ENCODE results near the gene CRYBA1.
"Not testable (repeated sequence)": the region's sequence is repeated elsewhere in the genome, so short reads cannot be mapped to it uniquely, and the experiment has no call there.

Gene CRYBA1

GRCh38 chr17:29257756-29258155 is 11.1 kb downstream of the CRYBA1 start:
- no peak overlapping the region for H4K91ac ChIP-seq (ENCODE audit: low read depth, low read length)
- H3K9me3 ChIP-seq (ENCODE audit: insufficient read depth, low read depth, low read length), result no peaks in the 10 kb centered on the region
- H3K4ac ChIP-seq (ENCODE audit: low read depth, low read length), result no peak overlapping the region
- no peaks in the 10 kb centered on the region for H3K79me2 ChIP-seq (ENCODE audit: control insufficient read depth, insufficient read depth, low read length, poor library complexity)
- no peak overlapping the region for H3K4me3 ChIP-seq (ENCODE audit: low read depth, low read length)
- no peak overlapping the region for H2AK5ac ChIP-seq (ENCODE audit: low read length)
- no CpG with 5 or more reads among the region's 3 CpGs for WGBS (ENCODE audit: extremely low coverage, insufficient coverage, insufficient read length)
- no peak overlapping the region for H3K23ac ChIP-seq (ENCODE audit: low read length)
- H2BK12ac ChIP-seq (ENCODE audit: low read length), result no peak overlapping the region
- H3K4me1 ChIP-seq (ENCODE audit: control insufficient read depth in 1 of 2, insufficient read depth in 2 of 2, low read length in 2 of 2), result no peaks in the 10 kb centered on the region
- no peak overlapping the region for H2AFZ ChIP-seq (ENCODE audit: insufficient read depth, low read length, poor library complexity)
- H3K27ac ChIP-seq (ENCODE audit: low read depth, low read length), result no peak overlapping the region
- no peak overlapping the region for H4K8ac ChIP-seq (ENCODE audit: low read depth, low read length)
- no peak overlapping the region for H3K14ac ChIP-seq (ENCODE audit: low read length)
- no peak overlapping the region for H3K9ac ChIP-seq (ENCODE audit: low read length)
- H3K79me1 ChIP-seq (ENCODE audit: low read length), result no peaks in the 10 kb centered on the region
- H4K12ac ChIP-seq (ENCODE audit: low read depth, low read length), result no peak overlapping the region
- DNase-seq, result no peak
- no peak overlapping the region for H2BK5ac ChIP-seq (ENCODE audit: low read depth, low read length, poor library complexity)
- peaks cover 3 to 11% of the 10 kb centered on the region in 2 experiments for H3K36me3 ChIP-seq (ENCODE audit: control insufficient read depth in 1 of 2, insufficient read depth in 2 of 2, low read length in 2 of 2)
- H3K4me2 ChIP-seq (ENCODE audit: low read length), result no peak overlapping the region
- no peaks in the 10 kb centered on the region for H3K27me3 ChIP-seq (ENCODE audit: insufficient read depth, low read length)
- H3K18ac ChIP-seq (ENCODE audit: low read length), result no peak overlapping the region
- no peak overlapping the region for H2BK120ac ChIP-seq (ENCODE audit: insufficient read depth, low read length, poor library complexity)

DNA sequence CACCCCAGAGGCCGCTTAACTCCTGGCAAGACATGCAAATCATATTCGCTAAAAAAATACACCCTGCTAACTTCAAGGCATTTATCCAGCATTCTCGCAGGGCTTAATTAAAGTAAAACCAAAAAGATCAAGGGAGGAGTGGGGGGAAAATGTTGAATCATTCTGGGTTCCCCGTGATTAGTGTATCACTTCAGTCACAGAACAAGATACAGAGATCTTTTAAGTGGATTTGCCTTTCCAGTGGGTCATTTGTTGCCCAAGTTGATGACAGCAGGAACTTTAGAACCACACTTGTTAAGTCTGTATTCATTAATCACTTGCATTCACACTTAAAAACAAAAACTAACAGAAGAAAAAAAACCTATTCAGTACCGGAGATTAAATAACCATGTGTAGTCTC is 17.3 kb downstream of the CRYBA1 start:
- Histone ChIP-seq H2AFZ (ENCODE audit: insufficient read depth, low read length, poor library complexity) (no peak overlapping the region), H3K14ac (ENCODE audit: low read length) (no peak overlapping the region), H3K79me1 (ENCODE audit: low read length) (no peaks in the 10 kb centered on the region), H3K4me2 (ENCODE audit: low read length) (no peak overlapping the region), H4K91ac (ENCODE audit: low read depth, low read length) (no peak overlapping the region), H3K23ac (ENCODE audit: low read length) (no peak overlapping the region), H2BK12ac (ENCODE audit: low read length) (no peak overlapping the region), H3K27me3 (ENCODE audit: insufficient read depth, low read length) (no peaks in the 10 kb centered on the region), H2BK120ac (ENCODE audit: insufficient read depth, low read length, poor library complexity) (no peak overlapping the region), H4K8ac (ENCODE audit: low read depth, low read length) (no peak overlapping the region), H3K18ac (ENCODE audit: low read length) (no peak overlapping the region), H4K12ac (ENCODE audit: low read depth, low read length) (no peak overlapping the region), H3K9ac (ENCODE audit: low read length) (no peak overlapping the region), H3K9me3 (ENCODE audit: insufficient read depth, low read depth, low read length) (no peaks in the 10 kb centered on the region), H3K36me3 (ENCODE audit: control insufficient read depth in 1 of 2, insufficient read depth in 2 of 2, low read length in 2 of 2) (peaks cover 17 to 22% of the 10 kb centered on the region in 2 experiments), H3K4ac (ENCODE audit: low read depth, low read length) (no peak overlapping the region), H3K27ac (ENCODE audit: low read depth, low read length) (no peak overlapping the region), H3K4me3 (ENCODE audit: low read depth, low read length) (no peak overlapping the region), H2BK5ac (ENCODE audit: low read depth, low read length, poor library complexity) (no peak overlapping the region), H3K79me2 (ENCODE audit: control insufficient read depth, insufficient read depth, low read length, poor library complexity) (no peaks in the 10 kb centered on the region), H3K4me1 (ENCODE audit: control insufficient read depth in 1 of 2, insufficient read depth in 2 of 2, low read length in 2 of 2) (no peaks in the 10 kb centered on the region), H2AK5ac (ENCODE audit: low read length) (no peak overlapping the region)
- DNase-seq, result no peak
- no CpG with 5 or more reads among the region's 5 CpGs for WGBS (ENCODE audit: extremely low coverage, insufficient coverage, insufficient read length)

GRCh38 chr17:29271980-29272379 is 25.3 kb downstream of the CRYBA1 start:
- not testable (repeated sequence) for H3K9ac ChIP-seq (ENCODE audit: low read length); H3K79me1 ChIP-seq (ENCODE audit: low read length); H3K27ac ChIP-seq (ENCODE audit: low read depth, low read length); H3K4me3 ChIP-seq (ENCODE audit: low read depth, low read length); H4K12ac ChIP-seq (ENCODE audit: low read depth, low read length); H3K4me1 ChIP-seq (ENCODE audit: control insufficient read depth in 1 of 2, insufficient read depth in 2 of 2, low read length in 2 of 2); H3K27me3 ChIP-seq (ENCODE audit: insufficient read depth, low read length); H2BK120ac ChIP-seq (ENCODE audit: insufficient read depth, low read length, poor library complexity); H3K14ac ChIP-seq (ENCODE audit: low read length); H4K91ac ChIP-seq (ENCODE audit: low read depth, low read length); DNase-seq; H3K79me2 ChIP-seq (ENCODE audit: control insufficient read depth, insufficient read depth, low read length, poor library complexity); H2BK12ac ChIP-seq (ENCODE audit: low read length); H3K9me3 ChIP-seq (ENCODE audit: insufficient read depth, low read depth, low read length); H3K23ac ChIP-seq (ENCODE audit: low read length); H3K4me2 ChIP-seq (ENCODE audit: low read length); H2AFZ ChIP-seq (ENCODE audit: insufficient read depth, low read length, poor library complexity); H2BK5ac ChIP-seq (ENCODE audit: low read depth, low read length, poor library complexity); H3K4ac ChIP-seq (ENCODE audit: low read depth, low read length); H2AK5ac ChIP-seq (ENCODE audit: low read length); H3K18ac ChIP-seq (ENCODE audit: low read length); H4K8ac ChIP-seq (ENCODE audit: low read depth, low read length)
- WGBS (ENCODE audit: extremely low coverage, insufficient coverage, insufficient read length), result no CpG with 5 or more reads among the region's 9 CpGs
- peaks cover 30 to 31% of the 10 kb centered on the region in 2 experiments for H3K36me3 ChIP-seq (ENCODE audit: control insufficient read depth in 1 of 2, insufficient read depth in 2 of 2, low read length in 2 of 2)

DNA sequence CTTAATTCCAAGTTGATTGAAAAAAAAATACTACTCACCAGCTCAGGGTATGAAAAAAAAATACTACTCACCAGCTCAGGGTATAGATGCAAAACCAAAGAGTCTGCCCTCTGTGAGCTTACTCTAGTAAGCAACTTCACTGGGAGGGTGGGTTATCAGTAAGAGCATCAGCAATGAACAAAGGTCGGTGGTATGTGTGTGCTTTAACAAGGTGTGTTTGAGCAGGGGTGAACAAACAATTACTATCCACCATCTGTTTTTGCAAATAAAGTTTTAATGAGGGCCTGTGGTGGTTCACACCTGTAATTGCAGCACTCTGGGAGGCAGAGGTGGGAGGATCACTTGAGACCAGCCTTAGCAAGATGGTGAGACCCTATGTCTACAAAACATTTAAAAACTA is 27.3 kb downstream of the CRYBA1 start:
- H3K23ac ChIP-seq (ENCODE audit: low read length), result no peak overlapping the region
- no peak overlapping the region for H3K4me3 ChIP-seq (ENCODE audit: low read depth, low read length)
- H3K79me2 ChIP-seq (ENCODE audit: control insufficient read depth, insufficient read depth, low read length, poor library complexity), result peaks cover 13% of the 10 kb centered on the region
- no peak overlapping the region for H2BK5ac ChIP-seq (ENCODE audit: low read depth, low read length, poor library complexity)
- H4K91ac ChIP-seq (ENCODE audit: low read depth, low read length), result no peak overlapping the region
- no peak overlapping the region for H2AFZ ChIP-seq (ENCODE audit: insufficient read depth, low read length, poor library complexity)
- H3K27me3 ChIP-seq (ENCODE audit: insufficient read depth, low read length), result no peaks in the 10 kb centered on the region
- H4K12ac ChIP-seq (ENCODE audit: low read depth, low read length), result no peak overlapping the region
- no peaks in the 10 kb centered on the region for H3K9me3 ChIP-seq (ENCODE audit: insufficient read depth, low read depth, low read length)
- H2BK12ac ChIP-seq (ENCODE audit: low read length), result no peak overlapping the region
- H3K14ac ChIP-seq (ENCODE audit: low read length), result no peak overlapping the region
- no peak overlapping the region for H3K18ac ChIP-seq (ENCODE audit: low read length)
- H3K9ac ChIP-seq (ENCODE audit: low read length), result no peak overlapping the region
- no peaks in the 10 kb centered on the region for H3K4me1 ChIP-seq (ENCODE audit: control insufficient read depth in 1 of 2, insufficient read depth in 2 of 2, low read length in 2 of 2)
- H3K4me2 ChIP-seq (ENCODE audit: low read length), result no peak overlapping the region
- H3K27ac ChIP-seq (ENCODE audit: low read depth, low read length), result no peak overlapping the region
- no peak overlapping the region for H2BK120ac ChIP-seq (ENCODE audit: insufficient read depth, low read length, poor library complexity)
- no peak overlapping the region for H2AK5ac ChIP-seq (ENCODE audit: low read length)
- H3K79me1 ChIP-seq (ENCODE audit: low read length), result no peaks in the 10 kb centered on the region
- H3K36me3 ChIP-seq (ENCODE audit: control insufficient read depth in 1 of 2, insufficient read depth in 2 of 2, low read length in 2 of 2), result peaks cover 28 to 29% of the 10 kb centered on the region in 2 experiments
- DNase-seq, result no peak
- WGBS (ENCODE audit: extremely low coverage, insufficient coverage, insufficient read length), result no CpG with 5 or more reads among the region's 1 CpG
- H3K4ac ChIP-seq (ENCODE audit: low read depth, low read length), result peak overlapping the region; percentile 47
- H4K8ac ChIP-seq (ENCODE audit: low read depth, low read length), result no peak overlapping the region
